Natural killer cell (primary cell): Measurements from ENCODE around the gene XNDC1N. TPM values are rescaled to one million over a fixed set of nuclear protein-coding genes. Genes with fewer than 3 reads are reported as not detected.

Source experiments
- ATAC-seq, 3 donors: fragments of 150-1000 bp in 2 of 3; fragments of 200-7000 bp in 1 of 3; cut with Tn5 transposase; 1 replicate in 1 of 3; 2 replicates in 2 of 3; pipeline ENCODE4 v1.10.0; 2021; ENCODE audit warnings: mild to moderate bottlenecking in 2 of 3, moderate library complexity in 2 of 3
- DNase-seq, 2 donors: peaks; one replicate each; pipeline versions ENCODE4 v3.0.0 to v3.0.0-alpha.2; 2013 to 2021; ENCODE audit warnings: mixed read lengths in 1 of 2
- H3K27ac ChIP-seq: one replicate; pipeline ENCODE4 v1.5.1; 2013; ENCODE audit warnings: mild to moderate bottlenecking, low read length
- H3K27me3 ChIP-seq: one replicate; pipeline ENCODE4 v1.6.1; 2013; ENCODE audit warnings: low read length; ENCODE audit not compliant: control insufficient read depth, insufficient read depth
- H3K36me3 ChIP-seq: one replicate; pipeline ENCODE4 v1.6.1; 2013; ENCODE audit warnings: low read length; ENCODE audit not compliant: control insufficient read depth, insufficient read depth
- H3K4me1 ChIP-seq: one replicate; pipeline ENCODE4 v1.6.1; 2013; ENCODE audit warnings: low read length; ENCODE audit not compliant: control insufficient read depth, insufficient read depth
- H3K4me3 ChIP-seq: one replicate; pipeline ENCODE4 v1.5.1; 2013; ENCODE audit warnings: low read length
- H3K9me3 ChIP-seq: one replicate; pipeline ENCODE4 v1.6.1; 2013; ENCODE audit warnings: low read length; ENCODE audit not compliant: control insufficient read depth, insufficient read depth
- H3K27ac Mint-ChIP-seq, 2 donors: one replicate each; pipeline ENCODE4 v1.8.0; 2022; ENCODE audit warnings: mild to moderate bottlenecking in 2 of 2, mixed read lengths in 2 of 2, moderate library complexity in 1 of 2
- H3K27me3 Mint-ChIP-seq, 2 donors: one replicate each; pipeline ENCODE4 v1.8.0; 2022; ENCODE audit warnings: low read depth in 2 of 2, mixed read lengths in 2 of 2
- H3K36me3 Mint-ChIP-seq: one replicate; pipeline ENCODE4 v1.8.0; 2022; ENCODE audit warnings: mixed read lengths
- H3K4me1 Mint-ChIP-seq, 2 donors: one replicate each; pipeline ENCODE4 v1.8.0; 2022; ENCODE audit warnings: mixed read lengths in 2 of 2
- H3K4me3 Mint-ChIP-seq: one replicate; pipeline ENCODE4 v1.8.0; 2022; ENCODE audit warnings: mild to moderate bottlenecking, moderate library complexity, mixed read lengths
- H3K9me3 Mint-ChIP-seq, 2 donors: one replicate each; pipeline ENCODE4 v1.8.0; 2022; ENCODE audit warnings: mixed read lengths in 2 of 2
- WGBS: methylation state at CpG from one replicate; pipeline ENCODE4 v1.1.7; 2013; ENCODE audit warnings: missing lambda C conversion rate; ENCODE audit not compliant: insufficient coverage; 5-methylcytosine and 5-hydroxymethylcytosine counted together
- intact Hi-C: fragments of 100-400 bp; cut with micrococcal nuclease; formaldehyde crosslinking; loops from one replicate; pipeline ENCODE4 v1.14.2; 2022
- total RNA-seq, 4 donors: library from RNA; stranded (reverse); fragments of 120-200 nt in 1 of 4; gene quantifications; one replicate each; pipeline versions ENCODE4 v1.2.3 to v1.2.4, GENCODE V29; 2013 to 2022
- TF ChIP-seq, protein P1 (sequence below): fragments of 200-600 bp; IDR thresholded peaks from one replicate; pipeline ENCODE4 v1.8.0; 2022; ENCODE audit warnings: antibody characterized with exemption

XNDC1N gene
- total RNA-seq, 3 donors from 2014 or later (not counting 1 experiment from before 2014, with no cell fraction given) = 9.6 to 16.1 (median 14.1) TPM

DNA sequence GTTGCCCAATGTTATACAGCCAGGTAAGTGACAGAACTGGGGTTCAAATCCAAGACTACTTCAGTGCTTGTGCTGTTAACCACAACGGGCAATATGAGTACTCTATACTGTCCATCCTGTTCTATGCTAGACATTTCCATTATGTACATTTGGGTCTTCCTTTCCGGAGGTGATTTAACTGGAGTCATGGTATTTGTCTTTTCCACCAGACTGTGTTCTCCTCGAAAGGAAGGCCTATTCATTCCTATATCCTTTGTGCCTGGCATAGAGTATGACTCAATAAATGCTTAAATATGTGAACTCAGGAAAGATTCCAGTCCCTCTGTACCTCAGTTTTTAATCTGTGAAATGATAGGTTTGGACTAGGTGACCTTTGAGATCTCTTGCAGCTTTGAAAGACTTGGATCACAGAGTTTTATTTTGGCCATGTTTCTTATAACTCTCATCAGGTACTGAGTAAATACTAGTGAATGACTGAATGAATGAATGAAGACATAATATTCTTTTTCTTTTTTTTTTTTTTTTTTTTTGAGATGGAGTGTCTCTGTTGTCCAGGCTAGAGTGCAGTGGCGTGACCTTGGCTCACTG, 7.0 kb upstream of the XNDC1N start:
- no peak for ATAC-seq
- no peak overlapping the region for H3K27ac Mint-ChIP-seq
- no peak for DNase-seq

DNA sequence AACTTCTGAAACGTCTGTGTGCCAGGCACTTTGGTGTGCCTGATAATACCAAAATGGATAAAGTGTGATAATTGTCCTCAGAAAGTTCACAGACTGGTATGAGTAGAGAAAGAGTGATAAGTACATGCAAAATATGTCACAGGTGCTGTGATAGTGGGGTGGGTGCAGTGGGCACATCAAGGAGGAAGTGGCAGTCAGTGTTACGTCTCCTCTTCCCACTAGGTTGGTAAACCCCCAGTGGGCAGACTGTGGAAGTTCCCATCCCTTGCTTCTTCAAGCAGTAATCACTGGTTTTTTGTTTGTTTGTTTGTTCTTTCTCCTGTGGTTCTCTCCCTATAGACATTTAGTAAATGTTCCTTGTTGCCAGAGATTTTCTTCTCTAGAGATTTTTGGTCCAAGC, 5.8 kb upstream of the XNDC1N start:
- intact Hi-C loops = no loop called here
- WGBS = 15% methylated on average over 2 of the region's 2 CpGs

More for the DNA sequence above, 7.0 kb upstream of the XNDC1N start:
- no peaks in the 10 kb centered on the region for H3K9me3 Mint-ChIP-seq
- no peaks in the 10 kb centered on the region for H3K36me3 ChIP-seq
- 91% methylated on average over 4 of the region's 4 CpGs for WGBS
- H3K4me1 ChIP-seq = peaks cover 2% of the 10 kb centered on the region
- H3K27me3 Mint-ChIP-seq = no peaks in the 10 kb centered on the region
- no peaks in the 10 kb centered on the region for H3K27me3 ChIP-seq
- intact Hi-C loops = no loop called here
- no peaks in the 10 kb centered on the region for H3K36me3 Mint-ChIP-seq
- no peaks in the 10 kb centered on the region for H3K9me3 ChIP-seq
- TF ChIP-seq, protein P1, sequence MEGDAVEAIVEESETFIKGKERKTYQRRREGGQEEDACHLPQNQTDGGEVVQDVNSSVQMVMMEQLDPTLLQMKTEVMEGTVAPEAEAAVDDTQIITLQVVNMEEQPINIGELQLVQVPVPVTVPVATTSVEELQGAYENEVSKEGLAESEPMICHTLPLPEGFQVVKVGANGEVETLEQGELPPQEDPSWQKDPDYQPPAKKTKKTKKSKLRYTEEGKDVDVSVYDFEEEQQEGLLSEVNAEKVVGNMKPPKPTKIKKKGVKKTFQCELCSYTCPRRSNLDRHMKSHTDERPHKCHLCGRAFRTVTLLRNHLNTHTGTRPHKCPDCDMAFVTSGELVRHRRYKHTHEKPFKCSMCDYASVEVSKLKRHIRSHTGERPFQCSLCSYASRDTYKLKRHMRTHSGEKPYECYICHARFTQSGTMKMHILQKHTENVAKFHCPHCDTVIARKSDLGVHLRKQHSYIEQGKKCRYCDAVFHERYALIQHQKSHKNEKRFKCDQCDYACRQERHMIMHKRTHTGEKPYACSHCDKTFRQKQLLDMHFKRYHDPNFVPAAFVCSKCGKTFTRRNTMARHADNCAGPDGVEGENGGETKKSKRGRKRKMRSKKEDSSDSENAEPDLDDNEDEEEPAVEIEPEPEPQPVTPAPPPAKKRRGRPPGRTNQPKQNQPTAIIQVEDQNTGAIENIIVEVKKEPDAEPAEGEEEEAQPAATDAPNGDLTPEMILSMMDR = no peak
- no peak overlapping the region for H3K4me3 Mint-ChIP-seq
- H3K4me3 ChIP-seq = no peak overlapping the region
- peaks cover 15 to 22% of the 10 kb centered on the region in 2 donors for H3K4me1 Mint-ChIP-seq
- no peak overlapping the region for H3K27ac ChIP-seq

DNA sequence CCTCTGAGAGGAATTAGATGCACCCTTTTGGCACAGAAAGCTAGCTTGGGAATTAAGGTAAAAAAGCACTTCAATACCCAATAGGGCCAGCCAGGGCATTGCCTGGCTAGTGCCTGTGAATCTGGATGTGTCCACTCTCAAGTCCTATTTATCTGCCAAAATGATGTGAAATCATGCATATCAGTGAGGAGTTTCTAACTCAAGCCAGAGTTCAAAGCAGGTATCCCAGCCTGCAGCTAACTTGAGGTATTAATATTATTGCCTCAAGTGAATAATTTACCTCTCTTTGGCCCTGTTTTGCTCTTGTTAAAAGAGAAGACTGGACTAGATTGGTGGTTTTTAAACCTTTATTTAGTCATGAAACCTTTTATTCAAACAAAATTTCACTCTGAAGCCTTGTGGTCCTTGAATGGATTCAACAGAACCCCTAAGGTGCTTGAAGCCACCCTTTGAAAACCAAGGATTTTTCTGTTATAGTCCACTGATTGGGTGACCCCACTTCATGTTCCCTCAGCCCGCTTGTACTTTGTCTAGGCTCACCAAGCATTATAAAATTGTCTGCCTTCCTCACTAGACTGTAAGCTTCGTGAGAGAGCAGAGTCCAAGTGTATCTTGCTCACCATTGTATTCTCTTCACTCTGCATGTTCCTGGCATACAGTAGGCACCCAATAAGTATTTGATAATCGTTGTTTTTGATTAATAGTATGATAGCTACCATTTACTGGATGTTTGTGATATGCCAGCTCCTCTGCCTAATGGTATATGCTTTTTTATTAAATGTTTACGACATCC, 4.9 kb upstream of the XNDC1N start:
- Histone ChIP-seq H3K4me1 (peaks cover 10% of the 10 kb centered on the region), H3K4me3 (no peak overlapping the region), H3K27ac (no peak overlapping the region), H3K9me3 (no peaks in the 10 kb centered on the region), H3K27me3 (no peaks in the 10 kb centered on the region), H3K36me3 (no peaks in the 10 kb centered on the region)
- no peak overlapping the region for H3K4me3 Mint-ChIP-seq
- no peaks in the 10 kb centered on the region for H3K36me3 Mint-ChIP-seq
- 91% methylated on average over 4 of the region's 4 CpGs for WGBS
- peaks cover 33 to 43% of the 10 kb centered on the region in 2 donors for H3K4me1 Mint-ChIP-seq
- no peaks in the 10 kb centered on the region for H3K27me3 Mint-ChIP-seq
- ATAC-seq (no peak), DNase-seq (no peak)
- H3K9me3 Mint-ChIP-seq = no peaks in the 10 kb centered on the region
- TF ChIP-seq, protein P1 = no peak
- intact Hi-C loops = no loop called here
- peak overlapping the region; percentile 6 to 12 for H3K27ac Mint-ChIP-seq

More for the DNA sequence above, 5.8 kb upstream of the XNDC1N start:
- Histone ChIP-seq H3K27me3 (no peaks in the 10 kb centered on the region), H3K9me3 (no peaks in the 10 kb centered on the region), H3K27ac (no peak overlapping the region), H3K4me1 (peaks cover 8% of the 10 kb centered on the region), H3K4me3 (no peak overlapping the region), H3K36me3 (no peaks in the 10 kb centered on the region)
- no peaks in the 10 kb centered on the region for H3K27me3 Mint-ChIP-seq
- no peaks in the 10 kb centered on the region for H3K36me3 Mint-ChIP-seq
- DNase-seq (peak in 1 of 2 donors; percentile 36), ATAC-seq (peak; percentile 36 to 77 (median 60))
- H3K27ac Mint-ChIP-seq = peak overlapping the region; percentile 6 to 12
- H3K4me1 Mint-ChIP-seq = peaks cover 27 to 34% of the 10 kb centered on the region in 2 donors
- no peak overlapping the region for H3K4me3 Mint-ChIP-seq
- no peaks in the 10 kb centered on the region for H3K9me3 Mint-ChIP-seq
- TF ChIP-seq, protein P1 = no peak
